A549 (cell line): ENCODE measurements around the gene ICOSLG. TPM values are rescaled to one million over a fixed set of nuclear protein-coding genes. Genes with fewer than 3 reads are reported as not detected.

Source experiments
- ATAC-seq, 2 experiments: fragments of 200-7000 bp in 1 of 2; fragments of >200 bp in 1 of 2; cut with Nextera tagmentation in 1 of 2; cut with Tn5 transposase in 1 of 2; 3 replicates each; pipeline versions ENCODE4 v1.8.0 to v1.9.1; 2018 to 2020; ENCODE audit warnings: mild to moderate bottlenecking in 1 of 2, moderate library complexity in 1 of 2
- CTCF ChIA-PET: fragments of 300-600 bp; sonication (Branson Sonifier 250); formaldehyde crosslinking; extraction: SDS; loops from one replicate; lab custom pipeline; 2021; ENCODE audit warnings: antibody characterized with exemption, inconsistent platforms; lab: Yijun Ruan, JAX
- POLR2A ChIA-PET: fragments of 350-600 bp; formaldehyde crosslinking; extraction: SDS; loops from one replicate; lab custom pipeline; 2021; ENCODE audit warnings: antibody characterized with exemption, inconsistent platforms; lab: Yijun Ruan, JAX
- DNase-seq, 2 experiments: peaks; one replicate each; pipeline versions ENCODE4 v3.0.0 to v3.0.0-alpha.2; 2011 to 2016; ENCODE audit warnings: low read depth in 1 of 2, low spot score in 1 of 2
- FAIRE-seq: peaks from 2 replicates; lab custom pipeline; 2011; peaks lifted over from hg19 to GRCh38; lab: Jason Lieb, UNC
- H3K27ac ChIP-seq, 2 experiments: fragments of >200 bp; sonication (Bioruptor Twin); formaldehyde crosslinking; 3 replicates each; pipeline ENCODE4 v1.5.1; 2016 to 2017
- H3K4me1 ChIP-seq: fragments of >200 bp; sonication (Bioruptor Twin); formaldehyde crosslinking; 3 replicates; pipeline ENCODE4 v1.6.1; 2016
- H3K4me2 ChIP-seq: fragments of >200 bp; sonication (Bioruptor Twin); formaldehyde crosslinking; 3 replicates; pipeline ENCODE4 v1.6.1; 2016
- H3K4me3 ChIP-seq: fragments of >200 bp; sonication (Bioruptor Twin); formaldehyde crosslinking; 3 replicates; pipeline ENCODE4 v1.5.1; 2016
- H3K9me3 ChIP-seq: fragments of >200 bp; sonication (Bioruptor Twin); formaldehyde crosslinking; 3 replicates; pipeline ENCODE4 v1.6.1; 2016
- CBX2 ChIP-seq: fragments of 200-600 bp; sonication (generic); IDR thresholded peaks from 2 replicates; pipeline ENCODE4 v1.6.1; 2016; ENCODE audit warnings: low read depth, mild to moderate bottlenecking, borderline replicate concordance
- CBX8 ChIP-seq: fragments of 200-600 bp; sonication (generic); IDR thresholded peaks from 2 replicates; pipeline ENCODE4 v1.6.1; 2016
- CEBPB ChIP-seq, 2 experiments: fragments of >200 bp in 1 of 2; sonication (Bioruptor Twin) in 1 of 2; formaldehyde crosslinking in 1 of 2; IDR thresholded peaks; 2 replicates each; pipeline ENCODE4 v1.6.1; 2012 to 2016
- CHD4 ChIP-seq: fragments of 200-600 bp; sonication (generic); IDR thresholded peaks from 2 replicates; pipeline ENCODE4 v1.6.1; 2016; ENCODE audit warnings: antibody characterized with exemption, mild to moderate bottlenecking, borderline replicate concordance
- E2F6 ChIP-seq: IDR thresholded peaks from 2 replicates; pipeline ENCODE4 v1.6.1; 2012; ENCODE audit warnings: low read depth, borderline replicate concordance
- FOSB ChIP-seq: fragments of 250-450 bp; sonication (Bioruptor Pico); IDR thresholded peaks from 2 replicates; pipeline ENCODE4 v1.5.0; 2020; ENCODE audit warnings: mild to moderate bottlenecking, moderate library complexity
- HOXB5 ChIP-seq: fragments of 250-450 bp; sonication (Bioruptor Pico); IDR thresholded peaks from 2 replicates; pipeline ENCODE4 v1.5.0; 2020; ENCODE audit warnings: mild to moderate bottlenecking, moderate library complexity
- JUN ChIP-seq, 2 experiments: fragments of >200 bp; sonication (Bioruptor Twin); formaldehyde crosslinking; IDR thresholded peaks; 2 replicates in 1 of 2; 3 replicates in 1 of 2; pipeline ENCODE4 v1.6.1; 2016 to 2017
- JUNB ChIP-seq: fragments of >200 bp; sonication (Bioruptor Twin); formaldehyde crosslinking; IDR thresholded peaks from 2 replicates; pipeline ENCODE4 v1.6.1; 2016
- MAZ ChIP-seq: fragments of 150-350 bp; IDR thresholded peaks from 2 replicates; pipeline ENCODE4 v1.6.1; 2014; ENCODE audit warnings: antibody characterized with exemption, low read depth, low read length, borderline replicate concordance
- NR3C1 ChIP-seq: fragments of >200 bp; sonication (Bioruptor Twin); formaldehyde crosslinking; IDR thresholded peaks from 3 replicates; pipeline ENCODE4 v1.6.1; 2017
- POLR2A ChIP-seq: IDR thresholded peaks from 2 replicates; pipeline ENCODE4 v1.6.1; 2012; ENCODE audit warnings: mild to moderate bottlenecking, low read length
- POLR2AphosphoS2 ChIP-seq: conservative IDR thresholded peaks from 2 replicates; pipeline ENCODE4 v1.6.1; 2012; ENCODE audit warnings: low read length, improper control_type of control experiment, inconsistent platforms
- RAD21 ChIP-seq, 2 experiments: fragments of >200 bp in 1 of 2; sonication (Bioruptor Twin) in 1 of 2; formaldehyde crosslinking in 1 of 2; IDR thresholded peaks in 1 of 2; conservative IDR thresholded peaks in 1 of 2; 2 replicates in 1 of 2; 3 replicates in 1 of 2; pipeline ENCODE4 v1.6.1; 2012 to 2018; ENCODE audit warnings: inconsistent platforms in 1 of 2
- REST ChIP-seq: fragments of 200-600 bp; sonication (generic); IDR thresholded peaks from 2 replicates; pipeline ENCODE4 v1.6.1; 2016; ENCODE audit warnings: antibody characterized with exemption, mild to moderate bottlenecking, moderate library complexity
- TFCP2L1 ChIP-seq: fragments of 250-450 bp; sonication (Bioruptor Pico); IDR thresholded peaks from 2 replicates; pipeline ENCODE4 v1.5.0; 2021; ENCODE audit warnings: mild to moderate bottlenecking
- WGBS: methylation state at CpG from one replicate; pipeline ENCODE4 v1.1.6; 2017; ENCODE audit errors: missing lambda C conversion rate; 5-methylcytosine and 5-hydroxymethylcytosine counted together
- polyA plus RNA-seq, 4 experiments: library from polyadenylated mRNA; depleted of rRNA in 3 of 4; stranded (reverse); fragments of >200 nt; fragmentation: RNase III in 1 of 4; extraction: RNeasy Plus Mini Kit Qiagen cat#74134 plus additional on column Dnase treatment in 1 of 4; gene quantifications; 2 replicates in 3 of 4; 3 replicates in 1 of 4; pipeline ENCODE4 v1.2.3, GENCODE V29; 2011 to 2017
- TF ChIP-seq, protein P1 (sequence below): fragments of >200 bp; sonication (Bioruptor Twin); formaldehyde crosslinking; IDR thresholded peaks from 2 replicates; pipeline ENCODE4 v1.6.1; 2016
- TF ChIP-seq, protein P2 (sequence below): fragments of >200 bp; sonication (Bioruptor Twin); formaldehyde crosslinking; IDR thresholded peaks from 3 replicates; pipeline ENCODE4 v1.6.1; 2016

Gene ICOSLG
- polyA plus RNA-seq, 2 of the 4 experiments (the other 2 are of a cell fraction), result 0.32 to 0.79 TPM

GRCh38 chr21:44263221-44263760, 22.5 kb upstream of the ICOSLG start:
- FAIRE-seq (no peak), DNase-seq (no peak), ATAC-seq (no peak; a peak in 1 of 6 replicates)
- no peak overlapping the region for H3K4me2 ChIP-seq
- TF ChIP-seq, protein P1, sequence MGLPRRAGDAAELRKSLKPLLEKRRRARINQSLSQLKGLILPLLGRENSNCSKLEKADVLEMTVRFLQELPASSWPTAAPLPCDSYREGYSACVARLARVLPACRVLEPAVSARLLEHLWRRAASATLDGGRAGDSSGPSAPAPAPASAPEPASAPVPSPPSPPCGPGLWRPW, result no peak
- TF ChIP-seq, protein P2, sequence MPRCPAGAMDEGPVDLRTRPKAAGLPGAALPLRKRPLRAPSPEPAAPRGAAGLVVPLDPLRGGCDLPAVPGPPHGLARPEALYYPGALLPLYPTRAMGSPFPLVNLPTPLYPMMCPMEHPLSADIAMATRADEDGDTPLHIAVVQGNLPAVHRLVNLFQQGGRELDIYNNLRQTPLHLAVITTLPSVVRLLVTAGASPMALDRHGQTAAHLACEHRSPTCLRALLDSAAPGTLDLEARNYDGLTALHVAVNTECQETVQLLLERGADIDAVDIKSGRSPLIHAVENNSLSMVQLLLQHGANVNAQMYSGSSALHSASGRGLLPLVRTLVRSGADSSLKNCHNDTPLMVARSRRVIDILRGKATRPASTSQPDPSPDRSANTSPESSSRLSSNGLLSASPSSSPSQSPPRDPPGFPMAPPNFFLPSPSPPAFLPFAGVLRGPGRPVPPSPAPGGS, result no peak
- TF ChIP-seq NR3C1, result no peak
- no peak for TF ChIP-seq POLR2A
- no peak for TF ChIP-seq E2F6
- no peak for TF ChIP-seq CBX8
- no peak for TF ChIP-seq CEBPB (IDR thresholded peaks at IDR 0.05)
- TF ChIP-seq JUN (IDR thresholded peaks at IDR 0.05), result no peak
- no peak for TF ChIP-seq JUNB
- TF ChIP-seq FOSB (CRISPR knock-in tag), result no peak
- no peak for TF ChIP-seq RAD21 (conservative IDR thresholded peaks at IDR 0.05 in 1 of 2, IDR thresholded peaks at IDR 0.05 in 1 of 2)
- WGBS, result 56% methylated on average over 7 of the region's 18 CpGs
- H3K27ac ChIP-seq, result no peak overlapping the region
- POLR2A ChIA-PET, result no interaction called here
- H3K4me1 ChIP-seq, result no peaks in the 10 kb centered on the region
- no peaks in the 10 kb centered on the region for H3K9me3 ChIP-seq
- H3K4me3 ChIP-seq, result no peak overlapping the region
- CTCF ChIA-PET, result no interaction called here

DNA sequence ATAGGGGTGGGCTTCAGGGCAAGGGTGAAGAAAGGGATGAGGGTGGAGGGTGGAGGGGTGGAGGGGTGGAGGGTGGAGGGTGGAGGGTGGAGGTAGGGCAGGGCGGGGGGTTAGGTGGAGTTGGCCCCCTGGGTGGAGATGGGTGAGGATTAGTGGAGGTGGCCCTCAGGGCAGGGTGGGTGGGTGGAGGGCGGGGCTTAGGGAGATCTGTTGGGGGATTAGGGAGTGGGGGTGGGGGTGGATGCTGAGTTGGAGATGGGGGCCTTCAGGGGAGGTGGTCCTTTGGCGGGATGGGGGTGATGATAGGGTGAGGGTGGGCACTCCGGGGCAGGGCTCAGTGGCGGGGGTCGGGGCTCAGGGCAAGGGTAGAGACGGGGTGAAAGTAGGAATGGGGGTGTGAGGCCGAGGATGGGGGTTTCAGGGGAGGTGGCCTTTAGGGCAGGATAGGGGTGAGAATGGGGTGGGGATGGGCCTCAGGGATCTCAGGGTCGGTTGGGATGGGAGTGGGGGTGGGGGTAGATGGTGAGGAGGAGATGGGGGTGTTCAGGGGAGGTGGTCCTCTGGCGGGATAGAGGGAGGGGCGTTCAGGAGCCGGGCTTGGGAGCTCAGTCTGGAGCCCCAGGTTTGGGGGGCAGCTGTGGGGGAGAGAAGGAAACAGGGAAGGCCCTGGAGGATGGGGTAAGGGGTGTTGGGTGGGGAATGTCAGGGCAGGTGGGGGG, 21.8 kb upstream of the ICOSLG start:
- Histone ChIP-seq H3K4me3 (no peak overlapping the region), H3K27ac (no peak overlapping the region), H3K4me2 (no peak overlapping the region), H3K9me3 (no peaks in the 10 kb centered on the region), H3K4me1 (no peaks in the 10 kb centered on the region)
- no peak for DNase-seq
- FAIRE-seq, result no peak
- no peak for ATAC-seq
- no peak for TF ChIP-seq REST
- no peak for TF ChIP-seq MAZ
- no peak for TF ChIP-seq CHD4
- no peak for TF ChIP-seq TFCP2L1 (CRISPR knock-in tag)
- TF ChIP-seq POLR2AphosphoS2, result no peak
- no peak for TF ChIP-seq CEBPB (IDR thresholded peaks at IDR 0.05)
- no peak for TF ChIP-seq CBX2
- no peak for TF ChIP-seq HOXB5
- no CpG with 5 or more reads among the region's 12 CpGs for WGBS
- CTCF ChIA-PET, result interaction anchor here (0.9 kb wide), 1 partner anchor 35 kb away, joined by 4 read pairs; no protein-coding TSS in a partner anchor
- POLR2A ChIA-PET, result no interaction called here
